K562 (cell line): ENCODE results near the gene MKLN1.

ENCODE experiments used
- HNRNPH1 ChIP-seq: fragments of 200-400 bp; formaldehyde crosslinking; optimal IDR thresholded peaks from 2 replicates; pipeline ENCODE3; 2017; ENCODE audit warnings: low read depth, mild to moderate bottlenecking, low read length, moderate library complexity
- SRSF1 ChIP-seq: fragments of 200-400 bp; formaldehyde crosslinking; IDR thresholded peaks from 2 replicates; pipeline ENCODE4 v1.6.1; 2017; ENCODE audit warnings: mild to moderate bottlenecking, low read depth, low read length, moderate library complexity
- YY1 ChIP-seq, 3 experiments: IDR thresholded peaks; 2 replicates each; pipeline ENCODE4 v1.6.1; 2011; ENCODE audit warnings: low read length in 2 of 3, mild to moderate bottlenecking in 2 of 3, moderate library complexity in 2 of 3, borderline replicate concordance in 1 of 3, control low read depth in 1 of 3, low read depth in 1 of 3; ENCODE audit not compliant: insufficient read depth in 3 of 3, insufficient replicate concordance in 2 of 3, control insufficient read depth in 1 of 3, insufficient read length in 1 of 3; ENCODE audit errors: extremely low read depth in 1 of 3
- ZNF695 ChIP-seq: fragments of 450-650 bp; formaldehyde crosslinking; IDR thresholded peaks from 2 replicates; pipeline ENCODE4 v1.4.0; 2020; ENCODE audit warnings: mild to moderate bottlenecking, moderate library complexity
- TF ChIP-seq, protein P1 (sequence below): fragments of 450-650 bp; formaldehyde crosslinking; IDR thresholded peaks from 2 replicates; pipeline ENCODE4 v1.4.0; 2020; ENCODE audit warnings: mild to moderate bottlenecking, moderate library complexity
- TF ChIP-seq, protein P2 (sequence below): sonication (generic); formaldehyde crosslinking; IDR thresholded peaks from 2 replicates; pipeline ENCODE4 v1.8.0; 2023; ENCODE audit warnings: mild to moderate bottlenecking, missing genetic modification reagents
- TF ChIP-seq, protein P3 (sequence below), 3 experiments: IDR thresholded peaks in 2 of 3; conservative IDR thresholded peaks in 1 of 3; 2 replicates each; pipeline ENCODE4 v1.5.1; 2011 to 2012; ENCODE audit warnings: low read length in 3 of 3, mild to moderate bottlenecking in 3 of 3, control low read depth in 2 of 3, improper control_type of control experiment in 1 of 3, inconsistent platforms in 1 of 3, low read depth in 1 of 3, mixed read lengths in 1 of 3, moderate library complexity in 1 of 3; ENCODE audit not compliant: insufficient read depth in 2 of 3

DNA sequence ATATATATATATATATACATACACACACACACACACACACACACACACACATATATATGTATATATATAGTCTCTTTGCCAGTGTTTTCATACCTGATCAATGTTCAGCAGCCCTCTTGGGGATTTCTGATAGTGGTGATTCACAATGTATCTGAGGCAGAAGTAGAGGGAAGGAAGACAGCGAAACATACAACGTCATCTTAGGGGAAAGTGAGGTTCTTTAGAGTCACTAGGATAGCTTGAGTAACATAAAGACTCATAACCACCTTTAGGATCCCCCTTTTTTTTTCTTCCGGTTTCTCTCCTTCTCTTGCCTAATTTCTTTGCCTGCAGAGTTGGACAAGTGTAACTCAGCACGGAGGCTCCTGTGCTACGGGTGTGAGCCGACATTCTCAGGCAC is 172.1 kb downstream of the MKLN1 start:
- TF ChIP-seq, protein P1, sequence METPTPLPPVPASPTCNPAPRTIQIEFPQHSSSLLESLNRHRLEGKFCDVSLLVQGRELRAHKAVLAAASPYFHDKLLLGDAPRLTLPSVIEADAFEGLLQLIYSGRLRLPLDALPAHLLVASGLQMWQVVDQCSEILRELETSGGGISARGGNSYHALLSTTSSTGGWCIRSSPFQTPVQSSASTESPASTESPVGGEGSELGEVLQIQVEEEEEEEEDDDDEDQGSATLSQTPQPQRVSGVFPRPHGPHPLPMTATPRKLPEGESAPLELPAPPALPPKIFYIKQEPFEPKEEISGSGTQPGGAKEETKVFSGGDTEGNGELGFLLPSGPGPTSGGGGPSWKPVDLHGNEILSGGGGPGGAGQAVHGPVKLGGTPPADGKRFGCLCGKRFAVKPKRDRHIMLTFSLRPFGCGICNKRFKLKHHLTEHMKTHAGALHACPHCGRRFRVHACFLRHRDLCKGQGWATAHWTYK, result no peak
- TF ChIP-seq HNRNPH1, result no peak
- TF ChIP-seq, protein P2, sequence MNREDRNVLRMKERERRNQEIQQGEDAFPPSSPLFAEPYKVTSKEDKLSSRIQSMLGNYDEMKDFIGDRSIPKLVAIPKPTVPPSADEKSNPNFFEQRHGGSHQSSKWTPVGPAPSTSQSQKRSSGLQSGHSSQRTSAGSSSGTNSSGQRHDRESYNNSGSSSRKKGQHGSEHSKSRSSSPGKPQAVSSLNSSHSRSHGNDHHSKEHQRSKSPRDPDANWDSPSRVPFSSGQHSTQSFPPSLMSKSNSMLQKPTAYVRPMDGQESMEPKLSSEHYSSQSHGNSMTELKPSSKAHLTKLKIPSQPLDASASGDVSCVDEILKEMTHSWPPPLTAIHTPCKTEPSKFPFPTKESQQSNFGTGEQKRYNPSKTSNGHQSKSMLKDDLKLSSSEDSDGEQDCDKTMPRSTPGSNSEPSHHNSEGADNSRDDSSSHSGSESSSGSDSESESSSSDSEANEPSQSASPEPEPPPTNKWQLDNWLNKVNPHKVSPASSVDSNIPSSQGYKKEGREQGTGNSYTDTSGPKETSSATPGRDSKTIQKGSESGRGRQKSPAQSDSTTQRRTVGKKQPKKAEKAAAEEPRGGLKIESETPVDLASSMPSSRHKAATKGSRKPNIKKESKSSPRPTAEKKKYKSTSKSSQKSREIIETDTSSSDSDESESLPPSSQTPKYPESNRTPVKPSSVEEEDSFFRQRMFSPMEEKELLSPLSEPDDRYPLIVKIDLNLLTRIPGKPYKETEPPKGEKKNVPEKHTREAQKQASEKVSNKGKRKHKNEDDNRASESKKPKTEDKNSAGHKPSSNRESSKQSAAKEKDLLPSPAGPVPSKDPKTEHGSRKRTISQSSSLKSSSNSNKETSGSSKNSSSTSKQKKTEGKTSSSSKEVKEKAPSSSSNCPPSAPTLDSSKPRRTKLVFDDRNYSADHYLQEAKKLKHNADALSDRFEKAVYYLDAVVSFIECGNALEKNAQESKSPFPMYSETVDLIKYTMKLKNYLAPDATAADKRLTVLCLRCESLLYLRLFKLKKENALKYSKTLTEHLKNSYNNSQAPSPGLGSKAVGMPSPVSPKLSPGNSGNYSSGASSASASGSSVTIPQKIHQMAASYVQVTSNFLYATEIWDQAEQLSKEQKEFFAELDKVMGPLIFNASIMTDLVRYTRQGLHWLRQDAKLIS (CRISPR knock-in tag), result no peak
- TF ChIP-seq YY1 (IDR thresholded peaks at IDR 0.05; ENCODE audit: borderline replicate concordance in 1 of 3, control insufficient read depth in 1 of 3, extremely low read depth in 1 of 3, insufficient read depth in 3 of 3, insufficient read length in 1 of 3, insufficient replicate concordance in 2 of 3, low read depth in 1 of 3, low read length in 2 of 3), result no peak
- no peak for TF ChIP-seq SRSF1
- no peak for TF ChIP-seq ZNF695 (CRISPR knock-in tag)
- TF ChIP-seq, protein P3, sequence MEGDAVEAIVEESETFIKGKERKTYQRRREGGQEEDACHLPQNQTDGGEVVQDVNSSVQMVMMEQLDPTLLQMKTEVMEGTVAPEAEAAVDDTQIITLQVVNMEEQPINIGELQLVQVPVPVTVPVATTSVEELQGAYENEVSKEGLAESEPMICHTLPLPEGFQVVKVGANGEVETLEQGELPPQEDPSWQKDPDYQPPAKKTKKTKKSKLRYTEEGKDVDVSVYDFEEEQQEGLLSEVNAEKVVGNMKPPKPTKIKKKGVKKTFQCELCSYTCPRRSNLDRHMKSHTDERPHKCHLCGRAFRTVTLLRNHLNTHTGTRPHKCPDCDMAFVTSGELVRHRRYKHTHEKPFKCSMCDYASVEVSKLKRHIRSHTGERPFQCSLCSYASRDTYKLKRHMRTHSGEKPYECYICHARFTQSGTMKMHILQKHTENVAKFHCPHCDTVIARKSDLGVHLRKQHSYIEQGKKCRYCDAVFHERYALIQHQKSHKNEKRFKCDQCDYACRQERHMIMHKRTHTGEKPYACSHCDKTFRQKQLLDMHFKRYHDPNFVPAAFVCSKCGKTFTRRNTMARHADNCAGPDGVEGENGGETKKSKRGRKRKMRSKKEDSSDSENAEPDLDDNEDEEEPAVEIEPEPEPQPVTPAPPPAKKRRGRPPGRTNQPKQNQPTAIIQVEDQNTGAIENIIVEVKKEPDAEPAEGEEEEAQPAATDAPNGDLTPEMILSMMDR (IDR thresholded peaks at IDR 0.05 in 2 of 3, conservative IDR thresholded peaks at IDR 0.05 in 1 of 3; ENCODE audit: insufficient read depth in 2 of 3, low read depth in 1 of 3, low read length in 3 of 3), result no peak
